Mesenchymal stem cell (in vitro differentiated cells and primary cell): ENCODE measurements around the gene PIGX. TPM values are rescaled to one million over a fixed set of nuclear protein-coding genes. Genes with fewer than 3 reads are reported as not detected.
A peak's percentile ranks its signal among the peaks of the same experiment; 100 is the strongest.

Source experiments
- DNase-seq: peaks from one replicate; pipeline ENCODE4 v3.0.0-alpha.2; 2013
- H2AFZ ChIP-seq: one replicate; pipeline ENCODE4 v1.6.1; 2013; ENCODE audit warnings: low read depth, mild to moderate bottlenecking, control low read depth, inconsistent platforms, low read length, moderate library complexity
- H2AK5ac ChIP-seq: 2 replicates; pipeline ENCODE4 v1.6.1; 2013; ENCODE audit warnings: low read length, moderate library complexity, mild to moderate bottlenecking, inconsistent platforms; ENCODE audit not compliant: severe bottlenecking
- H2BK120ac ChIP-seq: one replicate; pipeline ENCODE4 v1.6.1; 2013; ENCODE audit warnings: low read depth, mild to moderate bottlenecking, inconsistent platforms, low read length, moderate library complexity
- H2BK12ac ChIP-seq, 2 experiments: one replicate each; pipeline ENCODE4 v1.6.1; 2013; ENCODE audit warnings: inconsistent platforms in 2 of 2, low read length in 2 of 2, mild to moderate bottlenecking in 2 of 2, moderate library complexity in 2 of 2, control low read depth in 1 of 2
- H2BK15ac ChIP-seq: one replicate; pipeline ENCODE4 v1.6.1; 2013; ENCODE audit warnings: mild to moderate bottlenecking, low read depth, inconsistent platforms; ENCODE audit not compliant: poor library complexity, severe bottlenecking
- H2BK5ac ChIP-seq: 2 replicates; pipeline ENCODE4 v1.6.1; 2013; ENCODE audit warnings: low read depth, mild to moderate bottlenecking, low read length, control low read depth, inconsistent platforms; ENCODE audit not compliant: poor library complexity, severe bottlenecking
- H3K14ac ChIP-seq, 2 experiments: one replicate each; pipeline ENCODE4 v1.6.1; 2013; ENCODE audit warnings: inconsistent platforms in 2 of 2, low read length in 2 of 2, control low read depth in 1 of 2, mild to moderate bottlenecking in 1 of 2, moderate library complexity in 1 of 2
- H3K18ac ChIP-seq, 2 experiments: one replicate each; pipeline ENCODE4 v1.6.1; 2013; ENCODE audit warnings: inconsistent platforms in 2 of 2, low read length in 2 of 2, control low read depth in 1 of 2, low read depth in 1 of 2, mild to moderate bottlenecking in 1 of 2
- H3K23ac ChIP-seq, 2 experiments: one replicate each; pipeline ENCODE4 v1.6.1; 2013; ENCODE audit warnings: inconsistent platforms in 2 of 2, low read length in 2 of 2, mild to moderate bottlenecking in 2 of 2, moderate library complexity in 2 of 2, control low read depth in 1 of 2
- H3K27ac ChIP-seq: 2 replicates; pipeline ENCODE4 v1.5.1; 2013; ENCODE audit warnings: mild to moderate bottlenecking, moderate library complexity, low read length, control low read depth, inconsistent platforms; ENCODE audit not compliant: poor library complexity, severe bottlenecking
- H3K27me3 ChIP-seq, 2 experiments: 2 replicates each; pipeline versions ENCODE4 v1.6.1 to v1.7.0; 2013; ENCODE audit warnings: low read length in 2 of 2, mild to moderate bottlenecking in 2 of 2, moderate library complexity in 2 of 2, control low read depth in 1 of 2, inconsistent platforms in 1 of 2; ENCODE audit not compliant: control insufficient read depth in 1 of 2, insufficient read depth in 1 of 2
- H3K36me3 ChIP-seq, 2 experiments: 2 replicates each; pipeline versions ENCODE4 v1.6.1 to v1.7.0; 2013; ENCODE audit warnings: low read length in 2 of 2, control low read depth in 1 of 2, inconsistent platforms in 1 of 2, low read depth in 1 of 2, mild to moderate bottlenecking in 1 of 2; ENCODE audit not compliant: insufficient read depth in 2 of 2, control insufficient read depth in 1 of 2
- H3K4ac ChIP-seq, 2 experiments: one replicate each; pipeline ENCODE4 v1.6.1; 2013; ENCODE audit warnings: inconsistent platforms in 2 of 2, low read length in 2 of 2, mild to moderate bottlenecking in 2 of 2, moderate library complexity in 2 of 2, control low read depth in 1 of 2, low read depth in 1 of 2
- H3K4me1 ChIP-seq: 2 replicates; pipeline ENCODE4 v1.6.1; 2013; ENCODE audit warnings: low read depth, low read length, control low read depth; ENCODE audit not compliant: control insufficient read depth, insufficient read depth
- H3K4me2 ChIP-seq: 2 replicates; pipeline ENCODE4 v1.6.1; 2013; ENCODE audit warnings: low read length, mild to moderate bottlenecking, inconsistent platforms; ENCODE audit not compliant: poor library complexity, severe bottlenecking
- H3K4me3 ChIP-seq, 2 experiments: 2 replicates each; pipeline versions ENCODE4 v1.5.1 to v1.7.0; 2013; ENCODE audit warnings: low read length in 2 of 2, mild to moderate bottlenecking in 2 of 2, control low read depth in 1 of 2, low read depth in 1 of 2; ENCODE audit not compliant: insufficient read depth in 1 of 2
- H3K79me1 ChIP-seq: replicated peaks from 2 replicates; pipeline ENCODE4 v1.6.1; 2013; ENCODE audit warnings: mild to moderate bottlenecking, control low read depth, low read length, inconsistent platforms; ENCODE audit not compliant: poor library complexity, severe bottlenecking
- H3K9ac ChIP-seq: 2 replicates; pipeline ENCODE4 v1.7.0; 2013; ENCODE audit warnings: mild to moderate bottlenecking, low read length, moderate library complexity
- H3K9me3 ChIP-seq: 2 replicates; pipeline ENCODE4 v1.7.0; 2013; ENCODE audit warnings: mild to moderate bottlenecking, low read length; ENCODE audit not compliant: control insufficient read depth
- H4K8ac ChIP-seq: one replicate; pipeline ENCODE4 v1.6.1; 2013; ENCODE audit warnings: inconsistent platforms, mild to moderate bottlenecking, low read length, moderate library complexity
- H4K91ac ChIP-seq: one replicate; pipeline ENCODE4 v1.6.1; 2013; ENCODE audit warnings: mild to moderate bottlenecking, low read length, inconsistent platforms
- WGBS: methylation state at CpG from one replicate; pipeline ENCODE4 v1.1.7; 2013; ENCODE audit warnings: mixed read lengths; 5-methylcytosine and 5-hydroxymethylcytosine counted together
- small RNA-seq: library from polyadenylated mRNA; stranded (forward); fragments of <200 nt; extraction: miRNeasy Mini kit (QIAGEN cat#:217004); gene quantifications from one replicate; pipeline ENCODE3, GENCODE V24; 2013; ENCODE audit warnings: low read depth

Gene PIGX

GRCh38 chr3:196777836-196778235 lies 65.7 kb downstream of the PIGX start:
- no peak overlapping the region for H3K14ac ChIP-seq
- H2AK5ac ChIP-seq = no peak overlapping the region
- no peak overlapping the region for H3K23ac ChIP-seq
- H3K27me3 ChIP-seq = no peaks in the 10 kb centered on the region
- H4K91ac ChIP-seq = no peak overlapping the region
- no peak overlapping the region for H3K4me3 ChIP-seq
- no peak overlapping the region for H2BK15ac ChIP-seq
- no peak overlapping the region for H3K18ac ChIP-seq
- no peak for DNase-seq
- peaks cover 7% of the 10 kb centered on the region for H3K79me1 ChIP-seq
- no peak overlapping the region for H2BK120ac ChIP-seq
- no peaks in the 10 kb centered on the region for H3K9me3 ChIP-seq
- H2BK12ac ChIP-seq = no peak overlapping the region
- H3K36me3 ChIP-seq = peaks cover 8 to 19% of the 10 kb centered on the region in 2 experiments
- H3K4me1 ChIP-seq = peaks cover 5% of the 10 kb centered on the region
- no peak overlapping the region for H3K27ac ChIP-seq
- H3K4ac ChIP-seq = no peak overlapping the region
- H2BK5ac ChIP-seq = no peak overlapping the region
- no peak overlapping the region for H2AFZ ChIP-seq
- H3K4me2 ChIP-seq = no peak overlapping the region
- H3K9ac ChIP-seq = no peak overlapping the region
- WGBS = 92% methylated on average over 8 of the region's 8 CpGs
- no peak overlapping the region for H4K8ac ChIP-seq

- peaks cover 11% of the 10 kb centered on the region for H3K79me1 ChIP-seq
- DNase-seq = peak; percentile 87
- no peak overlapping the region for H3K4me2 ChIP-seq
- H3K18ac ChIP-seq = no peak overlapping the region
- H3K27me3 ChIP-seq = no peaks in the 10 kb centered on the region
- H3K9me3 ChIP-seq = no peaks in the 10 kb centered on the region
- no peak overlapping the region for H3K4me3 ChIP-seq
- no peak overlapping the region for H2BK120ac ChIP-seq
- H3K4me1 ChIP-seq = peaks cover 5% of the 10 kb centered on the region
- 21% methylated on average over 4 of the region's 4 CpGs for whole genome bisulfite sequencing
- H4K91ac ChIP-seq = no peak overlapping the region
- no peak overlapping the region for H3K23ac ChIP-seq
- no peak overlapping the region for H2BK5ac ChIP-seq
- H2BK15ac ChIP-seq = no peak overlapping the region
- no peak overlapping the region for H2AFZ ChIP-seq
- H2AK5ac ChIP-seq = no peak overlapping the region
- H4K8ac ChIP-seq = no peak overlapping the region
- H3K27ac ChIP-seq = peak overlapping the region; percentile 33
- no peak overlapping the region for H2BK12ac ChIP-seq
- H3K14ac ChIP-seq = no peak overlapping the region
- peaks cover 10 to 29% of the 10 kb centered on the region in 2 experiments for H3K36me3 ChIP-seq
- no peak overlapping the region for H3K4ac ChIP-seq
- H3K9ac ChIP-seq = peak overlapping the region; percentile 6
Measured at GRCh38 chr3:196778755-196779154, 66.6 kb downstream of the PIGX start.

- peaks cover 13% of the 10 kb centered on the region for H3K79me1 ChIP-seq
- H3K9ac ChIP-seq = no peak overlapping the region
- H3K23ac ChIP-seq = no peak overlapping the region
- H2AK5ac ChIP-seq = no peak overlapping the region
- H2BK15ac ChIP-seq = no peak overlapping the region
- H4K8ac ChIP-seq = no peak overlapping the region
- H3K27me3 ChIP-seq = no peaks in the 10 kb centered on the region
- no peak overlapping the region for H2AFZ ChIP-seq
- no peak overlapping the region for H2BK5ac ChIP-seq
- peaks cover 3% of the 10 kb centered on the region for H3K4me1 ChIP-seq
- no peak overlapping the region for H4K91ac ChIP-seq
- no peak overlapping the region for H3K4ac ChIP-seq
- H3K9me3 ChIP-seq = no peaks in the 10 kb centered on the region
- H2BK12ac ChIP-seq = no peak overlapping the region
- H3K36me3 ChIP-seq = peaks cover 13 to 41% of the 10 kb centered on the region in 2 experiments
- no peak for DNase-seq
- H3K4me2 ChIP-seq = no peak overlapping the region
- 95% methylated on average over 4 of the region's 4 CpGs for WGBS
- no peak overlapping the region for H3K18ac ChIP-seq
- no peak overlapping the region for H3K14ac ChIP-seq
- no peak overlapping the region for H3K4me3 ChIP-seq
- no peak overlapping the region for H2BK120ac ChIP-seq
- H3K27ac ChIP-seq = no peak overlapping the region
Measured at GRCh38 chr3:196782511-196782910, 70.3 kb downstream of the PIGX start.

Small RNAs within 50 kb of the gene (small RNA-seq; reads per million reads assigned to genes)
- gene RNU4-89P (not detected), gene RNU6-42P (not detected), gene RNU6-646P (not detected)
